ENCODE results near the gene MBP.

DNA sequence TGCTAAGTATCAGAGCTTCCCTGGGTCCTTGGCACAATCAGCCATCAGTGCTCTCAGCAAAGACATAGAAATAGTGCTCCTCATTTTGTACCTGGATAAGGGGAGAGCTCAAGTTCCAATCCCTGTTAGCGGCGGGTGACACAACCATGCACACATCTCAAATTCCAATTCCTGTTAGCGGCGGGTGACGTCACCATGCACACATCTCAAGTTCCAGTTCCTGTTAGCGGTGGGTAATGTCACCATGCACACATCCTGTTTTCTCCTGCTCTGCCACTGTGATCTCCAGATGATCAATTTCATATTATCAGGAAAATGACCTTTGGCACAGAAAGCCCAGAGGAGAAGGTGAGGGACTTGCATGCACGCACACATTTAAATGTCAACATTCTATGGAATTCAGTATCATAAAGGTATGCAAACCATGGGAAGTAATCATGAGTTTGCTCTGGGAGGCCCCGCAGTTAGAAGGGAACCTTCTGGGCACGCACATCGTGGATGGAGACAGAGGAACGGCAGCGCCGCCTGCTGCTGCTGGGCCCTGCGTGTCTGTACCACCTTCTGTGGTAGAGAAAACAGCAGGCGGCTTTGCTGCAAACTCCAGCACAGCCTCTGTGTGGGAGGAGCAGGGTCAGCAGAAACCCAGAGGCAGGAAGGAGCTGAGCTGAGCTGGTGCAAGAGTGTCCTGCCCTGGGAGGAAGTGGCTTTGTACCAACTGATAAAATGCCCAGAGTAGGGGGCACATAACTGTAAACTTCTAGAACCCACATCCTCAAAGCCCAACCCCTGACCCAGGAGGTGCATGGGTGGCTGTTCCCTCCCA is 77.8 kb downstream of the MBP start:
- TF ChIP-seq, protein P1, sequence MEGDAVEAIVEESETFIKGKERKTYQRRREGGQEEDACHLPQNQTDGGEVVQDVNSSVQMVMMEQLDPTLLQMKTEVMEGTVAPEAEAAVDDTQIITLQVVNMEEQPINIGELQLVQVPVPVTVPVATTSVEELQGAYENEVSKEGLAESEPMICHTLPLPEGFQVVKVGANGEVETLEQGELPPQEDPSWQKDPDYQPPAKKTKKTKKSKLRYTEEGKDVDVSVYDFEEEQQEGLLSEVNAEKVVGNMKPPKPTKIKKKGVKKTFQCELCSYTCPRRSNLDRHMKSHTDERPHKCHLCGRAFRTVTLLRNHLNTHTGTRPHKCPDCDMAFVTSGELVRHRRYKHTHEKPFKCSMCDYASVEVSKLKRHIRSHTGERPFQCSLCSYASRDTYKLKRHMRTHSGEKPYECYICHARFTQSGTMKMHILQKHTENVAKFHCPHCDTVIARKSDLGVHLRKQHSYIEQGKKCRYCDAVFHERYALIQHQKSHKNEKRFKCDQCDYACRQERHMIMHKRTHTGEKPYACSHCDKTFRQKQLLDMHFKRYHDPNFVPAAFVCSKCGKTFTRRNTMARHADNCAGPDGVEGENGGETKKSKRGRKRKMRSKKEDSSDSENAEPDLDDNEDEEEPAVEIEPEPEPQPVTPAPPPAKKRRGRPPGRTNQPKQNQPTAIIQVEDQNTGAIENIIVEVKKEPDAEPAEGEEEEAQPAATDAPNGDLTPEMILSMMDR (IDR thresholded peaks at IDR 0.05; ENCODE audit: low read length): peak; percentile 85
- no peak for TF ChIP-seq EZH2 (IDR thresholded peaks at IDR 0.05; ENCODE audit: borderline replicate concordance, low read length)
